GM12873 (cell line): Measurements from ENCODE around the gene GHRH.
A peak's percentile ranks its signal among the peaks of the same experiment; 100 is the strongest.

Source experiments
- TF ChIP-seq, protein P1 (sequence below): IDR thresholded peaks from 2 replicates; pipeline ENCODE4 v1.5.1; 2012; ENCODE audit warnings: low read depth, mild to moderate bottlenecking, moderate library complexity, low read length, control low read depth; ENCODE audit not compliant: insufficient read depth; ENCODE audit errors: missing control alignments

Gene GHRH

DNA sequence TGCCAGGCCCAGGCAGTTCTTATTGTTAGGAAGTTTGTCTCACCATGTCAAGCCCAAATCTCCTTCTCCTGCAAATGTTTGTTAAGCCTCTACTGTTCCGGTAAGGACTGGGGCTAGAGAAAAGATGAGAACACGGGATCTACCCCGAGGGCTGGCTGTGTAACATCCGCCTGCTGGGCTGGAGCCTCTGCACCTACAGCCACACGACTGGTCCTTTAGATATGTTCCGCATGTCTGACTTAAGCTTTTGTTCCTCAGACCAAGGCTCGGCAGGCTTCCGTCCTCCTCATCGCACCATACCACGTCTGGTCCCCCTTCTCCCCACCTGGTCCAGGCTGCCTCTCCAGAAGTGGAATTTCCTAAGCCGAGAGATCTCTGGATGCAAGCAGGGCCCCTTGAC lies 2.6 kb downstream of the GHRH start:
- TF ChIP-seq, protein P1, sequence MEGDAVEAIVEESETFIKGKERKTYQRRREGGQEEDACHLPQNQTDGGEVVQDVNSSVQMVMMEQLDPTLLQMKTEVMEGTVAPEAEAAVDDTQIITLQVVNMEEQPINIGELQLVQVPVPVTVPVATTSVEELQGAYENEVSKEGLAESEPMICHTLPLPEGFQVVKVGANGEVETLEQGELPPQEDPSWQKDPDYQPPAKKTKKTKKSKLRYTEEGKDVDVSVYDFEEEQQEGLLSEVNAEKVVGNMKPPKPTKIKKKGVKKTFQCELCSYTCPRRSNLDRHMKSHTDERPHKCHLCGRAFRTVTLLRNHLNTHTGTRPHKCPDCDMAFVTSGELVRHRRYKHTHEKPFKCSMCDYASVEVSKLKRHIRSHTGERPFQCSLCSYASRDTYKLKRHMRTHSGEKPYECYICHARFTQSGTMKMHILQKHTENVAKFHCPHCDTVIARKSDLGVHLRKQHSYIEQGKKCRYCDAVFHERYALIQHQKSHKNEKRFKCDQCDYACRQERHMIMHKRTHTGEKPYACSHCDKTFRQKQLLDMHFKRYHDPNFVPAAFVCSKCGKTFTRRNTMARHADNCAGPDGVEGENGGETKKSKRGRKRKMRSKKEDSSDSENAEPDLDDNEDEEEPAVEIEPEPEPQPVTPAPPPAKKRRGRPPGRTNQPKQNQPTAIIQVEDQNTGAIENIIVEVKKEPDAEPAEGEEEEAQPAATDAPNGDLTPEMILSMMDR, result no peak

DNA sequence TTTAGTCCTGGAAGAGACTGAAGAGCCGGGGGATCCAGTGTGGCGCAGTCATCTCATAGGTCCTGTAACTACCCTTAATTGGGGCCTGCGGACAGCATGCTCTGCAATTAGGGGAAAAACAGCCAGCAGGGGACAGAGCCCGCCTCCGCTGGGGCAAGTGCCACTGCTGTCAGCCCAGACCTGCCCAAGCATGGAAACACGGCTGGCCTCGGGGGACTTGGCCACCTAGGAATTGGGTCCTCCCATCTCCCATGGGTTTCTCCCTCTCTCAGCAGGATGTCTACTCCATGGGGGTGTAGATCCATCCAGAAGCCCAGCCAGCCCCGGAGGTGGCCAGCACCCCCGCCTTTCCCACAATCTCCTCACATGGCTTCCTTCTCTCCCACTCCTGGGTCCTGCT lies 3.6 kb downstream of the GHRH start:
- TF ChIP-seq, protein P1, result no peak

DNA sequence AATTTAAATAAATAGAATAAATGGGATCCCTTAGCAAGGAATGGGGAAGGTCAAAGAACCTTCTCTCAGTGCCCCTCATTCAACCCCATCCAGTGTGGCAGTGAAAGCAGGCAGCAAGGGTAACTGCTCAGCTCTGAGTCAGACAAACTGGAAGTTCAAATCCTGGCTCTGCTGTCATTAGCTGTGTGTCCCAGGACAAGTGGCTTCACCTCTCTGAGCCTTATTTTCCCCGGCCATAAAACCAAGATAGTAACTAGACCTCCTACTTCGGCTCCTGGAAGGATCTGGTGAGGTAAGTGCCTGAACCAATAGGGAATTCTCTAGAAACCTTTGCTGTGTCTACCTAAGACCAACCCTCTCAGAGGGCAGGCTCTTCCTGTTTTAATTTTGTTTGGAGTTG lies 4.1 kb downstream of the GHRH start:
- TF ChIP-seq, protein P1, result no peak

DNA sequence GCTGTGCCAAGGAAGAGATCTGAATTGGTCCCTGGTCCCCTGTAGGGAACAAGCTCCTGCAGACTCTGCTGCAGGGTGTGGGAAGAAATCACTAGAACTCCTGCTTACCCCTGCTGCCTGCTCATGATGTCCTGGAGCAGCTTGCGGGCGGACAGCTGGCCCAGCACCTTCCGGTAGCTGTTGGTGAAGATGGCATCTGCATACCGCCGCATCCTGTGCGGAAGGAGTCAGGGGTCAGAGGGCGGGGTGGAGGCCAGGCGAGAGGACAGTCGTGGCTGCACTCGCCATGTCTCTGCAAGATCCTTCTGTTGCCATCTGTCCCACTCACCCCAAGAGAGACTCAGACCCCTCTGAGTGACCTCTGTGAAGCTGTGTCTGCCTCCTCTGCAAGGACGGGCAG lies 5.3 kb downstream of the GHRH start:
- TF ChIP-seq, protein P1, result no peak

DNA sequence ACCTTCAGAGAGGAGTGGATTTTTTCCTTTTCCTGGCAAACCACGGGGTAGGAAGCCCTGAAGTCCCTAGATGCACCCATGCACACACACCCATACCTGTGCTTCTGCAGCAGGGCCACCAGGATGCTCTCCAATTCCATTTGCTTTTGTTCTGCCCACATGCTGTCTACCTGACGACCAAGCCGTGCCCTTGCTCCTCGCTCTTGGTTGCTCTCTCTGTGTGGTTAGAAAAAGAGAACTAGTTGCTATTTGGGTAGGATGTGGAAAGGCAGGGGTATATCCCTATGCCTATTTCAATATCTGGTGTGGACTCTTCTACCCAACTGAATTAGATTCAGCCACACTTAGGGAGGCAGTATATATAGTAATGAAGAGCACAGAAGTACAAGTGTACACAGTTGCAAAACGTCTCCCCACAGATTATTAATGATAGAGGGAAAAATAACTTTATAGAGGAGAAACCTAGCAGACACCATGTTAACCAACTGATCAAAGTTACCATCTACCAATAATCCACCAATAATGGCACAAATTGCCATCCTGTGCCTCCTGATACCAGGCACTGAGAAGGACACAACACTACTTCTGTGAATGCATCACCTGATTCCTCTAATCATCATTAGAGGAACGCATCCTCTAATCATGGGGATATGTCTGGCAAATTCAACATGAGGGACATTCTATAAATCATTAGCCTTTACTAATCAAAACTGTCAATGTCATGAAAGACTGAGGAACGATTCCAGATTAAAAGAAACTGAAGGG lies 7.3 kb downstream of the GHRH start:
- TF ChIP-seq, protein P1, result peak; percentile 32

DNA sequence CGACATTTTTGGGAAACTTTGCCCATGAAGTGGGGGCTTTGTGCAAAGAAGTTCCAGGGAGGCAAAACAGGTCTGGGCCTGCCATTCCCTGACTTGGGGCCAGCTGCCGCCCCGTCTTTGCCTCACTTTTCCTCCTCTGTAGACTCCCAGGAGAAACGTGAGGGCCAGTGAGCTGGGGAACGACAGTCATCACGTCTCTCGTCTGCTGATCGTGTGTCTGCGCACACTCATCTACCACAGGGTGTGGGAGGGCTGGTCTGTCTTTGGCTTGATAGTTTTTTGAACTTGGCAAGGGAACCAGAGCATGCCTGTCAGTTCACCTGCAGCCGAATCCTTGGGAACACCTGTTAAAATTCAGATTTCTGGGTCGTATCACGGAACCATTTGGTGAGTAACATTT lies 8.5 kb downstream of the GHRH start:
- TF ChIP-seq, protein P1, result no peak

DNA sequence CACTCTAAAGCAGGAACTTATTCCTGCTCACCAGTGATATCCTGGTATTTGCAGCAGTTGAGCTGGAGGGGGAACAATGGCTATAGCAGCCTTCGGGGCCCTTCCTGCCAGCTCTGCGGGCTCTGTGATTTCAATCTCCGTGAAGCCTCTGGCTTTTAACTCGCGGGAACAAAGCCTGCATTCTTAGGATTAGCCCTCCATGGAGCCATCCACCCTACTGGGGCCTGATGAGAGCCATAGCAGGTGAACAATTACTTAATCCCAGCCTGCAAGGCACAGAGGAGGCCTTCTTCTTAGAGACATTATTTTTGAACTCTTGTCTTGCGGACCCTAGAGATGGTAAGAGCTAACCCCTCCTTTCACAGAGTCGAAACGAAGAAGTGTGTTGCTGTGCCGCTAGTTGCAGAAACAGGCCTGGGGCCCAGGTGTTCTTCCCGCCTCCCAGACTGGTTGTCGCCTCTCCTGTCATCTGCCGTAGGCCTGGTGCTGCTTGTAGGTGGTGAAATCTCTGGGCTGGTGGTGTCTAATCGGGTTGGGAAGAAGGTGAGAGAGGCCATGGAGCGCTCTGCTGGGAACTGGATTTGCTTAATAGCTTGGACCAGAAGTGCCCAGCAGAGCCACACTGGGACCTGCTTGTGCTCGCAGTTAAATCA lies 9.7 kb downstream of the GHRH start:
- TF ChIP-seq, protein P1, result no peak
